GM13977 (cell line): ENCODE measurements around the gene PDE4D.

Experiments used
- DNase-seq: peaks from one replicate; pipeline ENCODE4 v3.0.0; 2012; ENCODE audit warnings: low spot score
- CTCF ChIP-seq: IDR thresholded peaks from 2 replicates; pipeline ENCODE4 v1.5.1; 2012; ENCODE audit warnings: mild to moderate bottlenecking, control low read depth; ENCODE audit not compliant: insufficient read depth; ENCODE audit errors: extremely low read depth, missing control alignments
- in situ Hi-C: fragments of 300-500 bp; cut with MboI; formaldehyde crosslinking; loops from one replicate; pipeline ENCODE4 v1.12.0; 2022; ENCODE audit warnings: low sequenced_read_pairs, low pct_unique_long_range_greater_than_20kb, mixed read lengths, inconsistent platforms; ENCODE audit not compliant: unreplicated experiment

PDE4D gene

GRCh38 chr5:59540366-59540765 lies 353.2 kb downstream of the PDE4D start:
- no peak for TF ChIP-seq CTCF
- no peak for DNase-seq
- in situ Hi-C loops, result no loop called here

DNA sequence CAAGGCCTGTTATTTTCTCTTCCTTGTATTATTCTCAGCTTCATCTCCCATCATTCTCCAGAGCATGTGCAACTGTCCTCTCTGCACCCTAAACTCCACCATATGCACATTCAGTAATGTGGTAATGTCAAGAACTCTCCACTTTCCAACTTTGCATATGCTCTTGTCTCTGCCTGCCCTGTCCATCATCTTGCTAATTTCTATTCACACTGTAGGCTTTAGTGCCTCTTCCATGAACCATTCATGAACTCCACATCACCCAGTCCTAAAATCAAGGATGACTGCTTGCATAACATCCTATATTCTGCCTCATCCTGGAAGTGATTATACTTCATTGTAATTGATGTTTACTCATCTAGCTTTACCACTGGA lies 354.8 kb downstream of the PDE4D start:
- no peak for TF ChIP-seq CTCF
- in situ Hi-C loops, result no loop called here
- DNase-seq, result no peak

DNA sequence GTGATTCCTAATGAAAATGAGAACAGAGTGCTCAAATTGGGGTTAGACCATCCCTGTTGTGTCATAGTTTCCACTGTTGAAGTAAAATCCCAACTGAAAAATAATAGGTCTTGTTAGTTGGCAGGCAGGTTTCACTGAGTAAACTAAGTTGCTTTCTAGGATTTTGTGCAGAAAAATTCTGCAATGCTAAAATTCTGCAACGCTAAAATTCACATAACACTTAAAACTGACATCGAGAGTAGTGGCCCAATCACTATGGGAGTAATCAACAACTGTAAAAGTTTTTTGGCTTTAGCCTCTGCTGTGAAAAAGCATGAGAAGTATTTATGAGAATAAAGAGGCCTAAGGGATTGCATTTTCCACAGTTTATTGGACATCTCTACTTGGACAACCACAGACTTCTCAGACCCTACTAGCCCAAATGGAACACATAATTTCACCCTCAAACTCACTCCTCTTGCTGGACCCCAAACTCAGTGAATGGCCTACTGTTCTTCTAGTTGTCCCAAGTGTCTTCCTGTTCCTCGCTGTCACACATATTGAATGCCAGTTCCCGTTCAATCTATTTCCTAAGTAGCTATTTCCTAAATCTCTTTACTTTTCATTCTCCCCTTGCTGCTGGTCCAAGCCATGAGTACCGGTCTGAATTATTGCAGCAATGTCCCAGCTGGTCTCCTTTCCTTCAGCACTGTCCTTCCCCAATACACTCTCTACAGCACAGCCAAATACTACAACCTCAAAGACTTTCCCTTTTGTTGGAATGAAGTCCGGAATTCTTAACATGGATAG lies 355.4 kb downstream of the PDE4D start:
- TF ChIP-seq CTCF, result no peak
- in situ Hi-C loops, result no loop called here
- DNase-seq, result no peak

GRCh38 chr5:59536875-59537274 lies 356.7 kb downstream of the PDE4D start:
- TF ChIP-seq CTCF, result no peak
- DNase-seq, result no peak
- in situ Hi-C loops, result no loop called here

DNA sequence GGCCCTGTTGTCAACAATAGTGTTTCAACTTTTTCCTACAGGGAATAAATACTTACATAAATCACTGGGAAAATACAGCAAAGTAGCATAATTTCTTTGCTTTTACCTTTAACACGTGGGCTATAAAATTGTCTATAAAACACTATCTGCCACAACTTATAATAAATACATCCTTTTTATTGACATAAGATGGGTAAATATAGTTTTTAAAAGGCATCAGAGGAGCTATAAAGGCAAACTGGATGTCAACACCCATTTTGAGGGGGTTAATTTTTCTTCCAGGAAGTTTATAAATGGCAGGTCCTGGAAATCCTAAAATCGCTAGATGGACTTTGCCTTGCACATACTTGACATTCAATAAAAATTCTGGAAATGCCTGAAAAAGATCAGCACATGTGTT lies 358.0 kb downstream of the PDE4D start:
- no peak for DNase-seq
- in situ Hi-C loops, result no loop called here
- no peak for TF ChIP-seq CTCF

DNA sequence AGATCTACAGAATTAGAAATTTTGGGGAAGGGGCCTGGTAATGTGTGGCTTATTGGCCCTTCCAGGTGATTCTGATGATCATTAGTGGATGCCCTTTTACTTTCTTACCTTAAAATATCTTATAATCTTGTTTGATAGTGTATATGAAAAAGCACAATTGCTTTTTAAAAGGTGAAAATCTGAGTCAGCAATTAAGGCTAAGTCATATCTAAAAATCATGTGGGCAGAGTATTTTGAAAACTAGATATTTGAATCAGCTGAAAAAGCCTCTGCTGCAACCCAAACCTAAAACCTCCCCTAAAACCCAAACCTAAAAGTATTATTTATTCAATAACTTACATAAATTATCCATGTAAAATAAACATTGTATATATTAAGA lies 359.8 kb downstream of the PDE4D start:
- in situ Hi-C loops, result no loop called here
- no peak for TF ChIP-seq CTCF
- DNase-seq, result no peak
